GM12865 (cell line): ENCODE data around the gene MSH3.

Source experiments
- DNase-seq: peaks from one replicate; pipeline ENCODE4 v3.0.0; 2010; ENCODE audit warnings: low read depth
- H3K4me3 ChIP-seq: 2 replicates; pipeline ENCODE4 v1.5.1; 2011; ENCODE audit warnings: mild to moderate bottlenecking, low read depth, low read length, control low read depth
- TF ChIP-seq, protein P1 (sequence below): IDR thresholded peaks from 2 replicates; pipeline ENCODE4 v1.5.1; 2011; ENCODE audit warnings: low read length, control low read depth, low read depth, inconsistent platforms; ENCODE audit not compliant: insufficient read depth; ENCODE audit errors: missing control alignments

MSH3 gene

GRCh38 chr5:80654391-80655230 lies at the start of gene MSH3, which contains the start of gene DHFR:
Gene MSH3, plus strand, starts transcription at chr5:80654652. Its CDS starts 76 bp downstream, at chr5:80654728.
Gene DHFR, minus strand, starts transcription at chr5:80654983. Its CDS starts 494 bp downstream, at chr5:80654489.
- TF ChIP-seq, protein P1, sequence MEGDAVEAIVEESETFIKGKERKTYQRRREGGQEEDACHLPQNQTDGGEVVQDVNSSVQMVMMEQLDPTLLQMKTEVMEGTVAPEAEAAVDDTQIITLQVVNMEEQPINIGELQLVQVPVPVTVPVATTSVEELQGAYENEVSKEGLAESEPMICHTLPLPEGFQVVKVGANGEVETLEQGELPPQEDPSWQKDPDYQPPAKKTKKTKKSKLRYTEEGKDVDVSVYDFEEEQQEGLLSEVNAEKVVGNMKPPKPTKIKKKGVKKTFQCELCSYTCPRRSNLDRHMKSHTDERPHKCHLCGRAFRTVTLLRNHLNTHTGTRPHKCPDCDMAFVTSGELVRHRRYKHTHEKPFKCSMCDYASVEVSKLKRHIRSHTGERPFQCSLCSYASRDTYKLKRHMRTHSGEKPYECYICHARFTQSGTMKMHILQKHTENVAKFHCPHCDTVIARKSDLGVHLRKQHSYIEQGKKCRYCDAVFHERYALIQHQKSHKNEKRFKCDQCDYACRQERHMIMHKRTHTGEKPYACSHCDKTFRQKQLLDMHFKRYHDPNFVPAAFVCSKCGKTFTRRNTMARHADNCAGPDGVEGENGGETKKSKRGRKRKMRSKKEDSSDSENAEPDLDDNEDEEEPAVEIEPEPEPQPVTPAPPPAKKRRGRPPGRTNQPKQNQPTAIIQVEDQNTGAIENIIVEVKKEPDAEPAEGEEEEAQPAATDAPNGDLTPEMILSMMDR: peak; percentile 24
- peak; percentile 98 for DNase-seq
- H3K4me3 ChIP-seq: peak within 1 kb of the TSS; percentile 96

- DNase-seq: no peak
- TF ChIP-seq, protein P1: no peak
- no peak overlapping the region for H3K4me3 ChIP-seq
These were observed 47.1 kb upstream of the MSH3 start for GRCh38 chr5:80607343-80607742.

DNA sequence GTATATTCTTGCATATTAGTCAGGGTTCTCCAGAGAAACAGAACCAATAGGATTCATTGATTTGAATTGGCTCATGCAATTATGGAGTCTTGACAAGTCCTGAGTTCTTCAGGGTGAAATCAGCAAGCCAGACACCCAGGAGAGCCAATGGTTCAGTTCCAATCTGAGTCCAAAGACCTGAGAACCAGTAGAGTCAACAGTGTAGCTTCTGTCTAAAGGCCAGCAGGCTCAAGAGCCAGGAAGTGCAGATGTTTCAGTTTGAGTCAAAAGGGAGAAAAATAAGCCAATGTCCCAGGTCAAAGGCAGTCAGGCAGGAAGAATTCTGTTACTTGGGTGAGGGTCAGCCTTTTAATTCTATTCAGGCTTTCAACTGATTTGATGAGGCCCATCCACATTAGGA lies 46.6 kb upstream of the MSH3 start:
- TF ChIP-seq, protein P1: no peak
- no peak overlapping the region for H3K4me3 ChIP-seq
- peak; percentile 73 for DNase-seq

DNA sequence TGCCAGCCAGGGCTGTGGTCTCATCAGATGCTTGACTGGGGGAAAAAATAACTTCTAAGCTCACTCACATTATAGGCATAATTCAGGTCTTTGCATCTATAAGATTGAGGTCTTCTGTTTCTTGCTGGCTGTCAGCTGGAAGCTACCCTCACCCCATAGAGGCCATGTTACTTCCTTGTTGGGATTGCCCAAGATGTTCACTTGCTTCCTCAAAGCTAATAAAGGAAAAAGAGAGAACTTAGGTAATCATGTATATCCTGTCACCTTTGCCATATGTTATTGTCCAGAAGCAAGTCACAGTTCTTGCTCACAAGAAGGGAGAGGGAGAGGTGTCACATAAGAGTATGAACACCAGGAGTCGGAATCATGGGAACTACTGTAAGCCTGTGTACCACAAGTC lies 45.7 kb upstream of the MSH3 start:
- TF ChIP-seq, protein P1: no peak
- DNase-seq: peak; percentile 23
- H3K4me3 ChIP-seq: no peak overlapping the region

DNA sequence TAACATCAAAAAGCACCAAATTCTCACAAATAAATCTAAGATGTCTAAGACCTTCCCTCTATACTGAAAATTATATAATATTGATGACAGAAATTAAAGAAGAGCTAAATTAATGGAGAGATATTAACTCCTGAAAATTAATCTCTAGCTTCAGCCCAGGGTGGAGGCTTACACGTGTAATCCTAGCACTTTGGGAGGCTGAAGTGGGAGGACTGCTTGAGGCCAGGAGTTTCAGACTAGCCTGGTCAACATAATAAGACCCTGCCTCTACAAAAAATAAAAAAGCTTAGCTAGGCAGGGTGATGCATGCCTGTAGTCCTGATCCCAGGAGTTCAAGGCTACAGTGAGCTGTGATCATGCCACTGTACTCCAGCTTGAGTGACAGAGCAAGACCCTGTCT lies 44.8 kb upstream of the MSH3 start:
- TF ChIP-seq, protein P1: no peak
- no peak overlapping the region for H3K4me3 ChIP-seq
- DNase-seq: no peak

DNA sequence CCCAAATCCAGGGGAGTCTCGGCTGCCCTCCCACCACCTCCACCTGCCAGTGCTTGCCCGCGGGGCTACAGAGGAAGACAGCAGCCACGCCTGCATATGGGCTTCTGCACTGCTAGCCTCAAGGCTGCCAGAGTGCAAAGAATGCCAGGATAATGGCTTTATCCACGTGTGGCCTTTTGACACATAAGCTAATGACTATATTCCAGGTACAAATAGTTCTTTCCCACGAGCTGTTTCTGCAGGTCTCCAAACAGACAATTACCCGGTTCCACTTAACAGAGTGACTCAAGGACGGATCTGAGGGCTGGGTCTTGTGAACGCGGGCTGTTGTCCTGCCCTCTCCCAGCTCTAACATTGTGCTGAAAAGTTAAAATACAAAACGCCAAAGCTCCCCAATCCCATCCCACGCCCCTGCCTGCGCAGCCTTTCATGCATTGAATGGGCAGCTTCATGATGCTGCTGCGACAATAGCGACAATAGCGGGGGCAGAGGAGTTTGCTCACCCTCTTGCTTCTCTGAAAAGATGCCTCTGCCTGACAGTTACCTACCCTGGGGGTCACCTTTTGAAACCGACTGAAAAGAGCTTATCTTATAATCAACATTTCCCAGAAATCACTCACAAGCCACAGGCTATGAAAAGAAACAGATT lies 39.1 kb upstream of the MSH3 start:
- TF ChIP-seq, protein P1: no peak
- DNase-seq: no peak
- no peak overlapping the region for H3K4me3 ChIP-seq
